ENCODE measurements around the gene SH3BP5.

SH3BP5 gene

GRCh38 chr3:15346516-15346915 lies 14.1 kb upstream of the SH3BP5 start:
- no peak for DNase-seq

- no peak for DNase-seq
Measured at GRCh38 chr3:15345608-15346137, 13.3 kb upstream of the SH3BP5 start.

- no peak for DNase-seq
Measured at GRCh38 chr3:15345066-15345607, 12.8 kb upstream of the SH3BP5 start.

GRCh38 chr3:15342945-15343344 lies 10.6 kb upstream of the SH3BP5 start:
- DNase-seq: no peak

- DNase-seq: no peak
Measured at GRCh38 chr3:15342246-15342645, 9.9 kb upstream of the SH3BP5 start.

GRCh38 chr3:15341030-15341726 lies 8.8 kb upstream of the SH3BP5 start:
- DNase-seq: no peak

- no peak for DNase-seq
Measured at GRCh38 chr3:15339786-15340215, 7.4 kb upstream of the SH3BP5 start.

- DNase-seq: no peak
Measured at GRCh38 chr3:15339001-15339400, 6.6 kb upstream of the SH3BP5 start.

- no peak for DNase-seq
Measured at GRCh38 chr3:15337963-15338362, 5.6 kb upstream of the SH3BP5 start.

GRCh38 chr3:15336057-15336456 lies 3.7 kb upstream of the SH3BP5 start:
- no peak for DNase-seq

GRCh38 chr3:15333956-15334263 lies 1.5 kb upstream of the SH3BP5 start:
- DNase-seq: no peak

GRCh38 chr3:15333099-15333955 lies 941 bp upstream of the SH3BP5 start:
- no peak for DNase-seq

GRCh38 chr3:15331606-15332404 lies 581 bp downstream of the SH3BP5 start:
- no peak for DNase-seq

GRCh38 chr3:15331072-15331605 lies 1.2 kb downstream of the SH3BP5 start:
- DNase-seq: no peak

- no peak for DNase-seq
Measured at GRCh38 chr3:15330031-15330596, 2.3 kb downstream of the SH3BP5 start.

GRCh38 chr3:15329046-15330005 lies 3.1 kb downstream of the SH3BP5 start:
- no peak for DNase-seq

GRCh38 chr3:15327941-15328340 lies 4.4 kb downstream of the SH3BP5 start:
- peak in 1 of 2 experiments; percentile 9 for DNase-seq

- DNase-seq: no peak
Measured at GRCh38 chr3:15326673-15327072, 5.7 kb downstream of the SH3BP5 start.

GRCh38 chr3:15326037-15326436 lies 6.3 kb downstream of the SH3BP5 start:
- DNase-seq: no peak

GRCh38 chr3:15325228-15325627 lies 7.2 kb downstream of the SH3BP5 start:
- DNase-seq: no peak

GRCh38 chr3:15324379-15324808 lies 8.0 kb downstream of the SH3BP5 start:
- DNase-seq: no peak
